Measurements from ENCODE around the gene KRTAP19-7.

KRTAP19-7 gene

GRCh38 chr21:30561264-30561895 is at the start of gene KRTAP19-7:
KRTAP19-7 (minus strand) TSS chr21:30561314; CDS start chr21:30561289, 25 bp downstream.
- DNase-seq = no peak

- DNase-seq = peak in 1 of 2 experiments; percentile 8
Observed at GRCh38 chr21:30605968-30606367, 44.9 kb upstream of the KRTAP19-7 start.

DNA sequence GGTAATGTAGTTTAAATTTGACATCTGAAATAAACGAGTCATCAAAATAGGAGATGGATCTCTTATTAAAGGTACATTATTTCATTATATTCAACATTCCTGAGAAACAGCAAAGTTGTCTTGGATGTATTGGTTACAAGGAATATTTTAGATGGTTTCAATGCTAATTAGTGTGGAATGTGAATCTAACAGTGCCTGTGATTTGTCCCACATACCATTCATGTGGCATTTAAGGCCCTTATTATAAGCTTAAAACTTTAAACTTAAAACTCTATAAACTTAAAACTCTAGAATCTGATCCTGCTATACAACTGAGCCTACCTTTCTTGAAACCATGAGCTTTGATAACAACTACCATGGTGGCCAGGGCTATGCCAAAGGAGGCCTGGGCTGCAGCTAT is 39.7 kb upstream of the KRTAP19-7 start, which contains the start of gene KRTAP22-1:
Gene KRTAP22-1, plus strand, starts transcription at position 301 of the 400 bp plus-strand sequence.
- DNase-seq = no peak

- DNase-seq = no peak
Observed at GRCh38 chr21:30598802-30599201, 37.7 kb upstream of the KRTAP19-7 start, which contains the start of gene KRTAP6-2. KRTAP6-2 (minus strand) TSS chr21:30598902; CDS start chr21:30598874, 28 bp downstream.

- no peak for DNase-seq
Observed at GRCh38 chr21:30592140-30592539, 31.0 kb upstream of the KRTAP19-7 start, which contains the start of gene KRTAP6-3. KRTAP6-3 (plus strand) TSS chr21:30592440; CDS start chr21:30592446, 6 bp downstream.

- peak in 1 of 2 experiments; percentile 23 for DNase-seq
Observed at GRCh38 chr21:30590297-30590696, 29.2 kb upstream of the KRTAP19-7 start, which contains the start of gene KRTAP22-2. KRTAP22-2 (minus strand) TSS chr21:30590397.

DNA sequence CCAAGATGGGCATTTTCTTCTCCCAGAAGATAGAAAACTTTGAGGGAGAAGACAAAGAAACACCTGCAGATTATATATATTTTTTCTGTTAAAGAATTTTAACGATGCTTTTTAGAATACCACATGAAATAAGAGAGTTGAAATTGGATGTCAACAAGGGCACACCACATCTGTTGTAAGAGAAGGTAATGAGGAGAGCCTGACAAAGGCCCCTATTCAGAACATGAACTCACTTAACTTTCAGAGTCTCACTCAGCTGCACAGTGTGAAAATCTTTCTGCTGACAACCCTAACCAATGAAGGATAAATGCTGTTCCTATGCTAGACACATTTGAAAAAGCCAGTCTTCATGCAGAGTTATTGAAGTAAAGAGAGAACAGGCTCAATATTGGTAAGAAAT is 21.8 kb upstream of the KRTAP19-7 start:
- no peak for DNase-seq

DNA sequence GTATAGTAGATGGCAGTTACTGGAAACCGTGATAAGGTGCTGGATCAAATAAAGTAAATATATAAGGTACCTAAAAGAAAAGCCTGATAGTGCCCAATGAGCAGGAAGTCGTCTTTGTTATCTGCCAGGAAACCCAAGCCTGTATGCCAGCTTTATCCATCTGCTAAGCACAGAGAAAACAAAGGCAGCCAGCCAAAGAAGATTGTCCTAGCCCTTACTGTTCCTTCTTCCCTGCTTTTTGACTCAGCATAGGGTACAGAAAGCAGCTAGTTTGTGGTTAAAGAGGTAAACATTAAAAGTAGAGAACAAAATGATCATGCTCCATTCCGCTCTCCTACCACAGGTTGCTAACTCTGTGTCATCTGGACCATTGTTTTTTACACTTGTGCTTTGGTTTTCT is 19.0 kb upstream of the KRTAP19-7 start:
- DNase-seq = no peak

- DNase-seq = no peak
Observed at GRCh38 chr21:30579346-30579745, 18.2 kb upstream of the KRTAP19-7 start.

DNA sequence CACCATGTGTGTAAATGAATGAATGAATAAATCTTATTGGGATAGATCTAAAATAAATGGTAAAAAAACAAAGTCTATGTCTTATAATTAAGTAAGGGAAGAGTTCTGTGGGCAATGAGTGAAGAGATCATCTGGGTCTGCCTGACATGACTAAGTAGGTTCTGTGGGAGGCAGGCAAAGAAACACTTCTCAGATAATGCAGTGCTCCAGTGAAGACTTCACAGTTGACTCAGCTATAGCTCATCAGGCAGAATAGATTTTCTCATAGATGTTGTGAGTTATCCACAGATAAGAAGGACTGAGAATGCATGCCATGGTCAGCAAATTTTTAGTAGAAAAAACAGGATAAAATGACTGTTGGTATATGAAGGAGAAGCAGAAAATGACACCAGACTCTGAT is 16.7 kb upstream of the KRTAP19-7 start:
- no peak for DNase-seq

DNA sequence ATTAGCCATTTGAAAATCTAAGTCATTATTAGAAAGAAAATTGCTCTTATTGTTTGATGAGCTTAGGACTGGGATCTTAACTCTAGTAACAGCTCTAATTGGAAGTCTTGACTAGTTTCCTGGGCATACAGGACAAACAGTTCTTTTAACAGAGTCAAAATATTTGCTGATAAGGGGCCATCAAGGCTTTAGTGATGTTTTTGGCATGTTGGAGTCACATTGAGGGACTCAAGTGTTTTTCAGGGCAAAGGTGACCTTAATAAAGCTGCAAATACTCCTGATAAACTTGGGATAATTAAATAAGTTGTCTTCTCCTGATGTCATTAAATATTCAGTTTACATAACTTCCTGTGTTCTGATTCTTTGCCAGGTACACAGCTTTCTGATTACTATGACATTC is 6.5 kb upstream of the KRTAP19-7 start:
- DNase-seq = no peak

DNA sequence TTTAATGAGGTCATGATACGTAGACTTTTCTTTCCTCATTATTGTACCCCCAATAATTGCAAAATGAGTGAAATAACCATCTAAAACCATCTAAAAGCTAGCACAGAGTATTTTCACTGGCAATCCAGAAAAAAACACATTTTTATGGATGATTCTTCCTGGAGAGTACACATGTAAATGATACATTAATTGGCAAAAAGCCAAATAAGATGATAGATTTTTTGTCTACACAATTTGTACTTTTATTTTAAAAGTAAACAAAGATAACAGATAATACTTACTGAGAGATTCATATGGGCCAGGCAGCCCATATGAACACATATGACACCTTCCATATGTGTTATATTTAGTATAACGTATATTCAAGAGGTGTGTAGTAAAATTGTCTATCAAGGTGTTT is 2.5 kb upstream of the KRTAP19-7 start:
- DNase-seq = no peak

GRCh38 chr21:30563072-30563471 is 2.0 kb upstream of the KRTAP19-7 start:
- DNase-seq = no peak

DNA sequence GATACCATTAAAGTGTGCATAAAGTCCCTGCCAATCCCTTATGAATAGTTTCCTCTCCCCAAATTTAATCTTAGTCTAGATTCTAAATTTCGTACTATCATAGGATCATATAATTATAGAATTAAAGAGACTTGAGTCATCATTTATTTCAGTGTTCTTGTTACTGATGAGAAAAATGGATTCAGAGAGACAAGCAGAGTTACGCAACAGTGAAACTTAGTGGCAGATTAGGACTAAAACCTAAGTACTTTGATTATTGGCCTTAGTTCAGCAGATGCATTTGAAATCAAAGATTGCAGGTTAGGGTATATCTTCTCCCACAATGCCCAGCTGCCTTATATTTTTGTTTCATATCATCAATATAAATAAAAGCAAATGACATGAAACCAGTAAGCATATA is 843 bp upstream of the KRTAP19-7 start:
- no peak for DNase-seq

GRCh38 chr21:30555095-30555494 is 6.0 kb downstream of the KRTAP19-7 start:
- DNase-seq = no peak

DNA sequence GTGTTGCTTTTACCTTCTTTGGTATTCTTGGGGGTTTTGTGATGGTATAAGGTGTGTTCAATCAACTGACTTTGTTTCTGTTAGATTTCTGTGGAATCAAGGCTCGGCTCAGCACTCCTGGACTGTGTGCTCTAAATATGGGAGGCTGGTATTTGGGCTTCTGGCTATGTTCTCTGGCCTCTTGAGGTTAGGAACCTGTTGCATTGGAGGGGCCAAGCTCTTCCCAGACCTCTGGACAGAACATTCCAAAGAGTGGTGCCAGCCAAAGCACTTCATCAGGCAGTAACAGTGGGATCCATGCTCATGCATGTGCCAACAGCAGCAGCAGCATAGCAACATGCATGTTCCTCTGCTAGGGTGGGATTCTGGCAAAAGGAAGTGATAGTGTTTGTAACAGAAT is 8.3 kb downstream of the KRTAP19-7 start:
- no peak for DNase-seq

- DNase-seq = no peak
Observed at GRCh38 chr21:30541764-30542163, 19.4 kb downstream of the KRTAP19-7 start, which contains the start of gene KRTAP19-6. KRTAP19-6 (minus strand) TSS chr21:30541864; CDS start chr21:30541833, 31 bp downstream.

GRCh38 chr21:30518876-30519275 is 42.2 kb downstream of the KRTAP19-7 start:
- no peak for DNase-seq

DNA sequence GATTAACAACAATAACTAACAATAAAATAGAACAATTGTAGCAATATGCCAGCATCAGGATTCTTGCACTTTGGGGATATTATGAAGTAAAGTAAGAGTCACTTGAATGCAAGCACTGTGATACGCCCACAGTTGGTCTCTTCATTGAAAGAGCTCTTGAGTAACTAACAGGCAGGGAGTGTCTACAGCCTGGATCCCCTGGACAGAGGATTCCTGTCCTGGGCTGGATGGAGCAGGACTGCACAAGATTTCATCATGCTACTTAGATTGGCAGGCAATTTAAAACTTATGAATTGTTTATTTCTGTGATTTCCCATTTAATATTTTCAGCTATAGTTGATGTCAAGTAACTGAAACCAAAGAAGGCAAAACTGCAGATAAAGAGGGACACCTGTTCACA is 45.4 kb downstream of the KRTAP19-7 start:
- no peak for DNase-seq

Data from NCI-H524 (cell line).